Esophagus squamous epithelium (tissue), 4 donors: ENCODE data around the gene MPPE1.

Source experiments
- CTCF ChIP-seq, 6 experiments: fragments of 450-650 bp in 4 of 6; fragments of 200-600 bp in 2 of 6; sonication (generic) in 2 of 6; IDR thresholded peaks; one replicate each; pipeline ENCODE4 v1.5.1; 2016 to 2019; ENCODE audit warnings: antibody characterized with exemption in 6 of 6, mild to moderate bottlenecking in 4 of 6, moderate library complexity in 4 of 6
- POLR2A ChIP-seq, 4 donors: fragments of 450-650 bp; IDR thresholded peaks; one replicate each; pipeline ENCODE4 v1.6.1; 2017; ENCODE audit warnings: antibody characterized with exemption in 4 of 4, mild to moderate bottlenecking in 4 of 4, moderate library complexity in 3 of 4

GRCh38 chr18:11868230-11868629 is 39.9 kb downstream of the MPPE1 start:
- TF ChIP-seq CTCF (IDR thresholded peaks at IDR 0.05) (no peak), POLR2A (IDR thresholded peaks at IDR 0.05) (no peak)
